IPS-18c (cell line): ENCODE measurements around the gene ELOVL3.
A peak's percentile ranks its signal among the peaks of the same experiment; 100 is the strongest.
"Not testable (repeated sequence)": the region's sequence is repeated elsewhere in the genome, so short reads cannot be mapped to it uniquely, and the experiment has no call there.

Source experiments
- H3K4me3 ChIP-seq: 2 replicates; pipeline ENCODE4 v1.7.0; 2013; ENCODE audit warnings: low read depth, mild to moderate bottlenecking, low read length, moderate library complexity; ENCODE audit not compliant: insufficient read depth
- H3K9me3 ChIP-seq: one replicate; pipeline ENCODE4 v1.6.1; 2013; ENCODE audit warnings: mild to moderate bottlenecking, low read length, moderate library complexity; ENCODE audit not compliant: control insufficient read depth, insufficient read depth

Gene ELOVL3

DNA sequence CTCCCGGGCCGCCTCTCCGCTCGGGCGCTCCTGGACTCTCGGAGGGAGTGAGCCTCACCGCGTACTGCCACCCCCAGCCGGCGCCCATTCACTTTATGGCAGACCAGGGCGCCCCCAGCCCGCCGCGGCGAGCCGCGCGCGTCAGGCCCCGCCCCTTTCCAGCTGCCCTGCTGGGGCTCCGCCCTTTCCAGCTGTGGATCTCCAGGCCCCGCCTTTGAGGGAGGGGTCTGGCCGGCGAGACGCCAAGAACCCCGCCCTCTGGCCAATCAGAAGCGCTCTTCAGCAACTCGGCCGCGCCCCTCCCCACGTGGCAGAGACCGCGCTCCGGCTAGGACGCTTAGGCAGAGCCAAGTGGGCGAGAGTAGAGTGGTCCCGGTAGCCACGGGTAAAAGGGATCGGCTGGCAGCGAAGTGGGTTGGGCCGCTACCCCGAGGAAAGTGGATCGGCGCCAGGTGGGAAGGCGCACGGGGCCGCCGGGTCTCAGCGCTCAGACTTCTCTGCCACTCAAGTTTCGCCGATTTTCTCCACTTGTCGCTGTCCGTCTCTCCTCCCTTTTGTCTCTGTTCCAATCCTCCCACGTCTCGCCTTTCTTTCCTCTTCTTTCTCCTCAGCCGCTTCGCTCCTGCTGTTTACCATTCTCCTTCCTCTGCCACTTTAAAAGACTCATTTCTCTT is 15.5 kb downstream of the ELOVL3 start, which contains the start of gene PITX3:
PITX3 (minus strand) TSS at position 69 of the 674 bp plus-strand sequence. CDS start 9,432 bp downstream, outside the sequence.
- H3K9me3 ChIP-seq: no peaks in the 10 kb centered on the region
- H3K4me3 ChIP-seq: peak within 1 kb of the TSS; percentile 45

DNA sequence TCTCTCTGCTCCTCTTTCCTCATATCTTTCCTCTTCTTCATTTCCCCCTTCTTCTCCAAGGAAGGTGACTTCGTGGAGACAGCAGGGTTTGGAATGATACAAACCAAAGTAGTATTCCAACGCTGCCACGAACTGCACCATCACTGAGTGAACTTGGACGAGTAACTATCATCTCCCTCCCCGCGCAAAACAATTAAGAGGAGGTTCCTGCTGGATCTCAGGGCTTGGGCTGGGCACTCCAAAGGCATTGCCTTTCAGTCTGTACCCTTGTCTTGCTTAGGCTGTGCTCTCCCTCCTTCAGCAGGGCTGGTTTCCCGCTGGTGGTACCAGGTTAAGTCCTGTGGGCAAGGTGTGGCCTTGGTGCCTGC is 16.0 kb downstream of the ELOVL3 start:
- no peaks in the 10 kb centered on the region for H3K9me3 ChIP-seq
- H3K4me3 ChIP-seq: peak overlapping the region; percentile 45; the same call in 1 of the 2 replicates

GRCh38 chr10:102243309-102243708 is 17.2 kb downstream of the ELOVL3 start:
- Histone ChIP-seq H3K9me3 (no peaks in the 10 kb centered on the region), H3K4me3 (no peak overlapping the region)

DNA sequence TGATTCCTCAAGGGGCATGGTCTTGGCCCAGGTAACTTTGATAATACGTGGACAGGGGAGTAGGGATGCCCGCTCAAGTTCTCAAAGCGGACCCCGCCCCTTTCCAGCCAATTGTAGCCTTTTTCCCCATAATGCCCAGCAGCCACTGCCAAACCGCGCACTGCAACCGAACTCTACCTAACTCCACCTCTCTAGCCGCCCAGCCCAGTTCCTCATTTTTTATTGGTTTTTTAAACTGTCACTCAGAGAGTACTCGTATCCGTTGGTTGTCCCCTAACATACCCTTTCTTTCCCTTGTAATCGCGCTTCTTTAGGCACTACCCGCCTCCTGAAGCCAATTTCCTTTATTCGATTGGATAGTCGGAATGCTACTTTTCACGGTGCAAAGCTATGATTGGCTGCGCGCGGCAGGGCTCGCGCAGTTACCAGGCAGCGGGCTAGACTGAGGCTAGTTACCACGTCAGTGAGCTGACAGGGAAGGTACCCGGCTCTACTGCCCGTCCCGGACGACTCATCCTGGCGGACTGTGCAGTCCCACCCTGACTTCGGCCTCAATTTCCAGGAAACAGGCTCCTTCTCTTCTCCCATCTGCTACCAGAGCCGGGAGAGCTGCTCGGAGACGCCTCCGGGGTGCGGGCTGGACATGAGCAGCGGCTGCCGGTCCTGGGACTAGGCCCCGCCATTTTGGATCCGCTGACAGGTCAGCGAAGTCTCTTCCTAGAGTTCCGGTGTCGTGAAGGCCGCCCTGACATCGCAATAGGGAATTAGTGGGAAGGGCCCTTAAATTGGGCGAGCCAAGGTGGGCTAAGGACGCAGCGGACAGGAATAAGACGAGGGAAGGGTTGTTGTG is 19.2 kb downstream of the ELOVL3 start, which contains the start of gene GBF1:
GBF1 (plus strand) TSS at position 451 of the 850 bp plus-strand sequence. CDS start 13,407 bp downstream, outside the sequence.
- no peaks in the 10 kb centered on the region for H3K9me3 ChIP-seq

DNA sequence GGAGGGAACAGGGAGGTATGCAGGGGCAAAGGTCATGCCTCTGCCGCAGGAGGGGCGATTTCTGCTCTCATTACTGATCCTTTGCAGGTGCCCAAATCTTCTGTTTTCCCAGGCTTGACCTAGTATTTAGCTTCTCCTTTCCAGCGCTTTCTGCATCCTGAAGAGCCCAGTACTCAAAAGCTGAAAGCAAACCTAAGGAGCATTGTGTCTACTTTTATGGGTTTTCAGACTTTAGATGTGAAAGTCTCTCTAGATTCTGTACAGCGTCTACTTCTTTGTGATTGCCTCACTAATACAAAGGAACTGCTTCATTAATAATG is 19.8 kb downstream of the ELOVL3 start:
- H3K4me3 ChIP-seq: peak overlapping the region; percentile 88
- no peaks in the 10 kb centered on the region for H3K9me3 ChIP-seq

More for the DNA sequence above, 19.2 kb downstream of the ELOVL3 start, which contains the start of gene GBF1:
- peak within 1 kb of the TSS; percentile 88 for H3K4me3 ChIP-seq

DNA sequence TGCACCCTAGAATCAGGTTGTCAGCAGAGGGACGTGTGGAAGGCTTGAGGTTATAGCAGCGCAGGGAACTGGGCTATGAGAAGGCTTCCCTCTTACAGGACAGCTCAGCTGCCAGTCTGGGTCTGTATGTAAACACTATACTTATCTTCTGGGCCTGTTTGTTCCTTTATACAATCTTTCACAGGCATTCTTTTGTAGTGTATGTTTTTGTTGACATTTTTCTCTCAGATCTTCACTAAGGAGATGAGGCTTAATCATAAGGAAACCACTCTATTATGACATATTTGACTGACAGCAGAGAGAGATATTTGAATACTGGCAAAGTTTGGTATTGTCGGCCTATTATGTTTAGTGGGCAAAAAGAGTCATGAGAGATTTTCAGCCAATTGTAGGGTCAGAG is 20.2 kb downstream of the ELOVL3 start:
- Histone ChIP-seq H3K9me3 (no peaks in the 10 kb centered on the region), H3K4me3 (peak overlapping the region; percentile 88)

DNA sequence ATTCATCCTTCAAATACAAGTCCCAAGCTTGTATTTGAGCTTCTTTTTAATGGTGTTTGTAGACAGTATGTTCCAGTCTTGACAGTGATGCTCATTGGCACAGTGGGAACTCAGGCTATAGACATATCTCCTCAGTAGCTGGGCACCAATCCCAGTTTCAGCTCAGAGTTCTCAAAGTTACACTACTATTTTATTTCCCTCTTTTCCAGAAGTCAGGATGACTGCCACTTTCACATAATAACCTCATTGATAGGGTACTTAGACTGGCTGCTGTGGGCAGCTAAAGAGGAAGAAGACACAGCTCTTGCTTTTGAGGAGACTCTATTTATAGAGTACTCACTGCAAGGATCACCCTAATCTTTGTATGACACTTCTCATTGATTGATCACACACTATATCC is 21.6 kb downstream of the ELOVL3 start:
- Histone ChIP-seq H3K4me3 (no peak overlapping the region), H3K9me3 (no peaks in the 10 kb centered on the region)

DNA sequence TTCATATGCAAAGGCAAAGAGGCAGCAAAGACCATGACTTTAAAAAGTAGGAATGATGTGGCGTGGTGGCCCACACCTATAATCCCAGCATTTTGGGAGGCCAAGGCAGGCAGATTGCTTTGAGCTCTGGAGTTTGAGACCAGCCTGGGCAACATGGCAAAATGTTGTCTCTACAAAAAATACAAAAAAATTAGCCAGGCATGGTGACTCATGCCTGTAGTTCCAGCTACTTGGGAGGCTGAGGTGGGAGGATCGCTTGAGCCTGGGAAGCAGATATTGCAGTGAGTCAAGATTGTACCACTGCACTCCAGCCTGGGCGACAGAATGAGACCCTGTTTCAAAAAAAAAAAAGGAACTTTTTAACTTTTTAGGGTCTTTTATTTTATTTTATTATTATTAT is 26.4 kb downstream of the ELOVL3 start:
- not testable (repeated sequence) for H3K9me3 ChIP-seq, H3K4me3 ChIP-seq

GRCh38 chr10:102254426-102254825 is 28.3 kb downstream of the ELOVL3 start:
- H3K4me3 ChIP-seq: no peak overlapping the region
- H3K9me3 ChIP-seq: no peaks in the 10 kb centered on the region

- no peak overlapping the region for H3K4me3 ChIP-seq
- no peaks in the 10 kb centered on the region for H3K9me3 ChIP-seq
Measured at GRCh38 chr10:102255404-102255803, 29.3 kb downstream of the ELOVL3 start.

DNA sequence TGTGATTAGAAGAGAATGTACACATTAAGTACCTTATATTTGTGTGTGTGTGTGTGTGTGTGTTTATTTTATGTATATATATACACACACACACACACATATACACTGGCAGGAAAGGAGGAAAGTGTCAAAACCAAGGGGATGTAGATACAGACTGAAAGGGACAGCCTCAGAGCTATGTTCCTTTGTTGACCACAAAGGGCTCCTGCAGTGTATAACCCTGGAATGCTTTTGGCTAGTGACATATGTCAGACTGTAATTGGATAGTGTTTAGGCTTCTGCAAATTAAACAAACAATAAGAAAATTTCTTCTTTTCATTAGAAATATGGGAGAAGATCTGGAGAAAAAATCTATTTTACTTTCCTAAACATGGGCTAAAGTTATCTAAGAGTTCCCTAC is 35.1 kb downstream of the ELOVL3 start:
- no peaks in the 10 kb centered on the region for H3K9me3 ChIP-seq
- no peak overlapping the region for H3K4me3 ChIP-seq

GRCh38 chr10:102261842-102262241 is 35.7 kb downstream of the ELOVL3 start:
- no peak overlapping the region for H3K4me3 ChIP-seq
- H3K9me3 ChIP-seq: no peaks in the 10 kb centered on the region

GRCh38 chr10:102262744-102263370 is 36.8 kb downstream of the ELOVL3 start:
- Histone ChIP-seq H3K9me3 (no peaks in the 10 kb centered on the region), H3K4me3 (no peak overlapping the region)

GRCh38 chr10:102264371-102264770 is 38.3 kb downstream of the ELOVL3 start:
- H3K4me3 ChIP-seq: no peak overlapping the region
- H3K9me3 ChIP-seq: no peaks in the 10 kb centered on the region

GRCh38 chr10:102266670-102267069 is 40.6 kb downstream of the ELOVL3 start:
- H3K9me3 ChIP-seq: no peaks in the 10 kb centered on the region
- H3K4me3 ChIP-seq: no peak overlapping the region

GRCh38 chr10:102267748-102268147 is 41.6 kb downstream of the ELOVL3 start:
- H3K9me3 ChIP-seq: no peaks in the 10 kb centered on the region
- no peak overlapping the region for H3K4me3 ChIP-seq

- H3K4me3 ChIP-seq: no peak overlapping the region
- H3K9me3 ChIP-seq: no peaks in the 10 kb centered on the region
Measured at GRCh38 chr10:102268375-102268888, 42.3 kb downstream of the ELOVL3 start.

- H3K9me3 ChIP-seq: no peaks in the 10 kb centered on the region
- no peak overlapping the region for H3K4me3 ChIP-seq
Measured at GRCh38 chr10:102269017-102269416, 42.9 kb downstream of the ELOVL3 start.
